ENCODE data around the gene AMH.

GRCh38 chr19:2287585-2288337, 38.6 kb downstream of the AMH start:
- TF ChIP-seq, protein P1, sequence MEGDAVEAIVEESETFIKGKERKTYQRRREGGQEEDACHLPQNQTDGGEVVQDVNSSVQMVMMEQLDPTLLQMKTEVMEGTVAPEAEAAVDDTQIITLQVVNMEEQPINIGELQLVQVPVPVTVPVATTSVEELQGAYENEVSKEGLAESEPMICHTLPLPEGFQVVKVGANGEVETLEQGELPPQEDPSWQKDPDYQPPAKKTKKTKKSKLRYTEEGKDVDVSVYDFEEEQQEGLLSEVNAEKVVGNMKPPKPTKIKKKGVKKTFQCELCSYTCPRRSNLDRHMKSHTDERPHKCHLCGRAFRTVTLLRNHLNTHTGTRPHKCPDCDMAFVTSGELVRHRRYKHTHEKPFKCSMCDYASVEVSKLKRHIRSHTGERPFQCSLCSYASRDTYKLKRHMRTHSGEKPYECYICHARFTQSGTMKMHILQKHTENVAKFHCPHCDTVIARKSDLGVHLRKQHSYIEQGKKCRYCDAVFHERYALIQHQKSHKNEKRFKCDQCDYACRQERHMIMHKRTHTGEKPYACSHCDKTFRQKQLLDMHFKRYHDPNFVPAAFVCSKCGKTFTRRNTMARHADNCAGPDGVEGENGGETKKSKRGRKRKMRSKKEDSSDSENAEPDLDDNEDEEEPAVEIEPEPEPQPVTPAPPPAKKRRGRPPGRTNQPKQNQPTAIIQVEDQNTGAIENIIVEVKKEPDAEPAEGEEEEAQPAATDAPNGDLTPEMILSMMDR (IDR thresholded peaks at IDR 0.05), result no peak
- TF ChIP-seq POLR2A (IDR thresholded peaks at IDR 0.05), result no peak
- no peak for TF ChIP-seq POLR2AphosphoS5 (IDR thresholded peaks at IDR 0.05)
- TF ChIP-seq EP300 (IDR thresholded peaks at IDR 0.05; ENCODE audit: low read depth), result no peak
